Measurements from ENCODE around the gene C19orf12. TPM values are rescaled to one million over a fixed set of nuclear protein-coding genes. Genes with fewer than 3 reads are reported as not detected.

The C19orf12 gene
- total RNA-seq, 2 experiments from 2014 or later = 12.5 to 20.6 TPM

GRCh38 chr19:29760752-29761502 lies 45.9 kb upstream of the C19orf12 start:
- ChIA-PET POLR2A (no interaction called here), CTCF (ENCODE audit: unreplicated experiment) (interaction anchor here (1.5 kb wide), 1 partner anchor 111 kb away, joined by 5 read pairs; no protein-coding TSS in a partner anchor)
- BruUV-seq (replicated peaks) = no TSS peak
- TF ChIP-seq CTCF (conservative IDR thresholded peaks at IDR 0.05; ENCODE audit: low read length) = no peak
- TF ChIP-seq EZH2phosphoT487 (IDR thresholded peaks at IDR 0.05; ENCODE audit: borderline replicate concordance, low read depth, low read length) = no peak
- DNase-seq (ENCODE audit: low spot score) = no peak
- Histone ChIP-seq H3K4me3 (ENCODE audit: low read depth, low read length, poor library complexity, severe bottlenecking) (no peak overlapping the region), H3K4me1 (ENCODE audit: insufficient read depth, low read length, poor library complexity, severe bottlenecking) (peaks cover 4% of the 10 kb centered on the region), H2AFZ (ENCODE audit: low read length) (no peak overlapping the region), H3K9me3 (ENCODE audit: low read length) (no peaks in the 10 kb centered on the region), H3K27ac (ENCODE audit: low read depth, low read length, poor library complexity, severe bottlenecking) (no peak overlapping the region), H3K36me3 (ENCODE audit: insufficient read depth, low read length) (no peaks in the 10 kb centered on the region), H3K79me2 (ENCODE audit: insufficient read depth, low read depth, low read length) (no peaks in the 10 kb centered on the region), H3K4me2 (ENCODE audit: low read length) (no peak overlapping the region), H4K20me1 (ENCODE audit: insufficient read depth, low read length) (no peaks in the 10 kb centered on the region), H3K9me2 (ENCODE audit: insufficient read depth, low read length) (no peaks in the 10 kb centered on the region)
- intact Hi-C loops (cut with micrococcal nuclease; ENCODE audit: unreplicated experiment) = loop anchor here (1.0 kb wide), 2 partner anchors 54 to 112 kb away; no protein-coding TSS in a partner anchor

- Histone ChIP-seq H3K9me3 (ENCODE audit: low read length) (no peaks in the 10 kb centered on the region), H4K20me1 (ENCODE audit: insufficient read depth, low read length) (no peaks in the 10 kb centered on the region), H3K4me3 (ENCODE audit: low read depth, low read length, poor library complexity, severe bottlenecking) (no peak overlapping the region), H3K36me3 (ENCODE audit: insufficient read depth, low read length) (no peaks in the 10 kb centered on the region), H3K9me2 (ENCODE audit: insufficient read depth, low read length) (no peaks in the 10 kb centered on the region), H3K4me1 (ENCODE audit: insufficient read depth, low read length, poor library complexity, severe bottlenecking) (peaks cover 4% of the 10 kb centered on the region), H3K27ac (ENCODE audit: low read depth, low read length, poor library complexity, severe bottlenecking) (no peak overlapping the region), H3K4me2 (ENCODE audit: low read length) (no peak overlapping the region), H2AFZ (ENCODE audit: low read length) (no peak overlapping the region), H3K79me2 (ENCODE audit: insufficient read depth, low read depth, low read length) (no peaks in the 10 kb centered on the region)
- intact Hi-C loops (cut with micrococcal nuclease; ENCODE audit: unreplicated experiment) = no loop called here
- TF ChIP-seq CTCF (conservative IDR thresholded peaks at IDR 0.05; ENCODE audit: low read length) = no peak
- no peak for TF ChIP-seq EZH2phosphoT487 (IDR thresholded peaks at IDR 0.05; ENCODE audit: borderline replicate concordance, low read depth, low read length)
- no TSS peak for BruUV-seq (replicated peaks)
- POLR2A ChIA-PET = no interaction called here
- DNase-seq (ENCODE audit: low spot score) = no peak
- CTCF ChIA-PET (ENCODE audit: unreplicated experiment) = interaction anchor here (1.5 kb wide), 1 partner anchor 113 kb away, joined by 5 read pairs; no protein-coding TSS in a partner anchor
Measured at GRCh38 chr19:29759359-29759758, 44.3 kb upstream of the C19orf12 start.

DNA sequence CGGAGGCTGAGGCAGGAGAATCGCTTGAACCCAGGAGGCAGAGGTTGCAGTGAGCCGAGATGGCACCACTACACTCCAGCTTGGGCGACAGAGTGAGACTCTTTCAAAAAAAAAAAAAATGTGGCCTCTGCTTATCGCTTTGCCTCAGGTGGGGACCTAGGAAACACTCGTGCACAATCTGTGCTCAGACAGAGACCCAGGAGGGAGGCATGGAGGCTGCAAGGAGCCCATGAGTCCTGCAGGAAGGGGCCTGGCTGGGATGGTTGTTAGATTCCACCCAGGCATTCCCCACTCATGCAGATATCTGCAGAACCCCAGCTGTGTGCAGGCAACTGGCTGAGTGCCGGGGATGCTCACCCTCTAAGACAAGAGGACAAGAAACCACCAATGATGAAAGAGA lies 43.8 kb upstream of the C19orf12 start:
- intact Hi-C loops (cut with micrococcal nuclease; ENCODE audit: unreplicated experiment) = no loop called here
- BruUV-seq (replicated peaks) = no TSS peak
- TF ChIP-seq CTCF (conservative IDR thresholded peaks at IDR 0.05; ENCODE audit: low read length) = no peak
- TF ChIP-seq EZH2phosphoT487 (IDR thresholded peaks at IDR 0.05; ENCODE audit: borderline replicate concordance, low read depth, low read length) = no peak
- no peaks in the 10 kb centered on the region for H3K79me2 ChIP-seq (ENCODE audit: insufficient read depth, low read depth, low read length)
- H3K9me3 ChIP-seq (ENCODE audit: low read length) = no peaks in the 10 kb centered on the region
- H3K9me2 ChIP-seq (ENCODE audit: insufficient read depth, low read length) = no peaks in the 10 kb centered on the region
- no peak overlapping the region for H2AFZ ChIP-seq (ENCODE audit: low read length)
- ChIA-PET CTCF (ENCODE audit: unreplicated experiment) (no interaction called here), POLR2A (no interaction called here)
- no peak overlapping the region for H3K4me2 ChIP-seq (ENCODE audit: low read length)
- no peaks in the 10 kb centered on the region for H3K36me3 ChIP-seq (ENCODE audit: insufficient read depth, low read length)
- no peak overlapping the region for H3K27ac ChIP-seq (ENCODE audit: low read depth, low read length, poor library complexity, severe bottlenecking)
- no peak for DNase-seq (ENCODE audit: low spot score)
- peaks cover 4% of the 10 kb centered on the region for H3K4me1 ChIP-seq (ENCODE audit: insufficient read depth, low read length, poor library complexity, severe bottlenecking)
- H4K20me1 ChIP-seq (ENCODE audit: insufficient read depth, low read length) = no peaks in the 10 kb centered on the region
- H3K4me3 ChIP-seq (ENCODE audit: low read depth, low read length, poor library complexity, severe bottlenecking) = no peak overlapping the region

Measured in OCI-LY7 (cell line).